Keratinocyte (primary cell): ENCODE data around the gene OTOR. TPM values are rescaled to one million over a fixed set of nuclear protein-coding genes. Genes with fewer than 3 reads are reported as not detected.

Experiments used
- DNase-seq: peaks from one replicate; pipeline ENCODE4 v3.0.0-alpha.2; 2011; ENCODE audit warnings: low read depth, missing footprints, low spot score
- FAIRE-seq: peaks from 2 replicates; lab custom pipeline; 2011; peaks lifted over from hg19 to GRCh38; lab: Jason Lieb, UNC
- H2AFZ ChIP-seq: 2 replicates; pipeline ENCODE4 v1.6.0; 2012; ENCODE audit warnings: low read length, control low read depth, inconsistent platforms; ENCODE audit not compliant: control insufficient read depth
- H3K27ac ChIP-seq: 2 replicates; pipeline ENCODE4 v1.5.1; 2011; ENCODE audit warnings: low read length; ENCODE audit not compliant: control insufficient read depth, insufficient read depth
- H3K27me3 ChIP-seq: 3 replicates; pipeline ENCODE4 v1.6.0; 2011; ENCODE audit warnings: low read length; ENCODE audit not compliant: control insufficient read depth, insufficient read depth; ENCODE audit errors: extremely low read depth
- H3K36me3 ChIP-seq, 2 experiments: 2 replicates in 1 of 2; 3 replicates in 1 of 2; pipeline ENCODE4 v1.5.1; 2011; ENCODE audit warnings: low read length in 2 of 2, mild to moderate bottlenecking in 1 of 2; ENCODE audit not compliant: control insufficient read depth in 2 of 2, insufficient read depth in 2 of 2; ENCODE audit errors: extremely low read depth in 1 of 2
- H3K4me1 ChIP-seq: 3 replicates; pipeline ENCODE4 v1.5.1; 2011; ENCODE audit warnings: low read length; ENCODE audit not compliant: control insufficient read depth, insufficient read depth; ENCODE audit errors: extremely low read depth
- H3K4me2 ChIP-seq: 3 replicates; pipeline ENCODE4 v1.6.0; 2011; ENCODE audit warnings: low read depth, low read length; ENCODE audit not compliant: control insufficient read depth, insufficient read depth; ENCODE audit errors: extremely low read depth
- H3K4me3 ChIP-seq, 3 experiments: fragments of 200-600 bp in 1 of 3; sonication (generic) in 1 of 3; 2 replicates in 2 of 3; 3 replicates in 1 of 3; pipeline ENCODE4 v1.5.1; 2011 to 2016; ENCODE audit warnings: low read length in 3 of 3, mild to moderate bottlenecking in 3 of 3, control low read depth in 2 of 3, inconsistent platforms in 1 of 3, low read depth in 1 of 3, mixed read lengths in 1 of 3, mixed run types in 1 of 3, moderate library complexity in 1 of 3; ENCODE audit not compliant: control insufficient read depth in 2 of 3, insufficient read depth in 2 of 3; ENCODE audit errors: extremely low read depth in 1 of 3
- H3K79me2 ChIP-seq: 2 replicates; pipeline ENCODE4 v1.6.0; 2012; ENCODE audit warnings: low read length; ENCODE audit not compliant: control insufficient read depth, insufficient read depth
- H3K9ac ChIP-seq: 3 replicates; pipeline ENCODE4 v1.6.0; 2011; ENCODE audit warnings: low read length; ENCODE audit not compliant: control insufficient read depth, insufficient read depth; ENCODE audit errors: extremely low read depth
- H3K9me1 ChIP-seq: 3 replicates; pipeline ENCODE4 v1.6.0; 2011; ENCODE audit warnings: low read length; ENCODE audit not compliant: control insufficient read depth, insufficient read depth; ENCODE audit errors: extremely low read depth
- H3K9me3 ChIP-seq: 2 replicates; pipeline ENCODE4 v1.5.1; 2012; ENCODE audit warnings: low read depth, low read length; ENCODE audit not compliant: control insufficient read depth
- H4K20me1 ChIP-seq: 3 replicates; pipeline ENCODE4 v1.6.0; 2011; ENCODE audit warnings: low read length; ENCODE audit not compliant: control insufficient read depth, insufficient read depth; ENCODE audit errors: extremely low read depth
- CTCF ChIP-seq, 3 experiments: IDR thresholded peaks in 1 of 3; conservative IDR thresholded peaks in 1 of 3; optimal IDR thresholded peaks in 1 of 3; 2 replicates in 2 of 3; 3 replicates in 1 of 3; pipeline versions ENCODE3 to v1.5.1; 2011; ENCODE audit warnings: low read length in 3 of 3, mild to moderate bottlenecking in 3 of 3, moderate library complexity in 2 of 3, control low read depth in 1 of 3, inconsistent platforms in 1 of 3; ENCODE audit not compliant: insufficient read depth in 2 of 3; ENCODE audit errors: extremely low read depth in 1 of 3
- EZH2 ChIP-seq: IDR thresholded peaks from one replicate; pipeline ENCODE4 v1.6.1; 2012; ENCODE audit warnings: inconsistent platforms, mild to moderate bottlenecking, low read length, moderate library complexity
- dilution Hi-C: fragments of 300-500 bp; cut with MboI; formaldehyde crosslinking; loops from one replicate; pipeline ENCODE4 v1.7.0; 2020; ENCODE audit warnings: low sequenced_read_pairs; ENCODE audit not compliant: extremely low pct_ligation_motif_present
- polyA minus RNA-seq, 3 experiments: library from RNA; depleted of rRNA, polyadenylated mRNA; stranded (reverse); fragments of >200 nt; gene quantifications; 1 replicate in 1 of 3; 2 replicates in 1 of 3; 3 replicates in 1 of 3; pipeline ENCODE4 v1.2.3, GENCODE V29; 2011
- polyA plus RNA-seq, 5 experiments: library from polyadenylated mRNA; depleted of rRNA in 3 of 5; stranded (reverse) in 3 of 5; stranded (forward) in 1 of 5; unstranded in 1 of 5; fragments of >200 nt; gene quantifications; 1 replicate in 1 of 5; 2 replicates in 3 of 5; 3 replicates in 1 of 5; pipeline versions ENCODE4 v1.2.1 to v1.2.3, GENCODE V29; 2011 to 2012; ENCODE audit warnings: missing spikeins in 2 of 5, low read depth in 1 of 5, low replicate concordance in 1 of 5

The OTOR gene
- polyA plus RNA-seq (not detected in 3 replicates), polyA minus RNA-seq (not detected in 3 replicates)
- polyA plus RNA-seq (2011; ENCODE audit: low read depth) = not detected
- not detected in 2 replicates for polyA plus RNA-seq (2011; cell fraction: cytosol; rRNA removed)
- polyA plus RNA-seq (2011; cell fraction: nucleus; rRNA removed) = not detected in 2 replicates
- not detected in 2 replicates for polyA plus RNA-seq (2012; ENCODE audit: low replicate concordance)
- polyA minus RNA-seq (2011; cell fraction: cytosol; rRNA and poly(A)+ RNA removed) = not detected
- not detected in 2 replicates for polyA minus RNA-seq (2011; cell fraction: nucleus; rRNA and poly(A)+ RNA removed)

- FAIRE-seq (no peak), DNase-seq (no peak)
- H3K36me3 ChIP-seq = no peaks in the 10 kb centered on the region
- TF ChIP-seq EZH2 = no peak
- TF ChIP-seq CTCF (optimal IDR thresholded peaks at IDR 0.05 in 1 of 3, IDR thresholded peaks at IDR 0.05 in 1 of 3, conservative IDR thresholded peaks at IDR 0.05 in 1 of 3; ENCODE audit: extremely low read depth in 1 of 3, insufficient read depth in 2 of 3, low read length in 3 of 3) = no peak
- dilution Hi-C loops = no loop called here
- no peak within 1 kb of the TSS for H3K4me3 ChIP-seq
- no peaks in the 10 kb centered on the region for H3K9me1 ChIP-seq
- no peaks in the 10 kb centered on the region for H3K79me2 ChIP-seq
- no peak within 1 kb of the TSS for H3K4me2 ChIP-seq
- no peaks in the 10 kb centered on the region for H4K20me1 ChIP-seq
- no peak within 1 kb of the TSS for H3K9ac ChIP-seq
- no peaks in the 10 kb centered on the region for H3K4me1 ChIP-seq
- no peaks in the 10 kb centered on the region for H3K9me3 ChIP-seq
- no peak within 1 kb of the TSS for H2AFZ ChIP-seq
- no peak within 1 kb of the TSS for H3K27ac ChIP-seq
- H3K27me3 ChIP-seq = no peaks in the 10 kb centered on the region
Observed at GRCh38 chr20:16748308-16748900, at the start of gene OTOR. TSS of gene OTOR (plus strand) at chr20:16748358. CDS start at chr20:16748402, 44 bp downstream.

GRCh38 chr20:16699293-16699692 lies 48.9 kb upstream of the OTOR start:
- no peak for DNase-seq
- Histone ChIP-seq H3K4me3 (no peak overlapping the region), H3K9ac (no peak overlapping the region), H3K27ac (no peak overlapping the region), H4K20me1 (no peaks in the 10 kb centered on the region), H3K4me1 (no peaks in the 10 kb centered on the region), H3K27me3 (no peaks in the 10 kb centered on the region), H3K9me1 (no peaks in the 10 kb centered on the region), H3K4me2 (no peak overlapping the region), H3K79me2 (no peaks in the 10 kb centered on the region), H3K9me3 (no peaks in the 10 kb centered on the region), H2AFZ (no peak overlapping the region), H3K36me3 (no peaks in the 10 kb centered on the region)
- TF ChIP-seq CTCF (optimal IDR thresholded peaks at IDR 0.05 in 1 of 3, IDR thresholded peaks at IDR 0.05 in 1 of 3, conservative IDR thresholded peaks at IDR 0.05 in 1 of 3; ENCODE audit: extremely low read depth in 1 of 3, insufficient read depth in 2 of 3, low read length in 3 of 3) = no peak
- no peak for TF ChIP-seq EZH2
- dilution Hi-C loops = no loop called here
- no peak for FAIRE-seq
